GM18499 (cell line): Measurements from ENCODE around the gene FCF1.
A peak's percentile ranks its signal among the peaks of the same experiment; 100 is the strongest.

Source experiments
- ATAC-seq: cut with Tn5 transposase; IDR thresholded peaks from one replicate; pipeline ENCODE4 v1.9.1; 2021; ENCODE audit warnings: moderate number of reproducible peaks; ENCODE audit not compliant: insufficient read depth, unreplicated experiment

FCF1 gene, protein sequence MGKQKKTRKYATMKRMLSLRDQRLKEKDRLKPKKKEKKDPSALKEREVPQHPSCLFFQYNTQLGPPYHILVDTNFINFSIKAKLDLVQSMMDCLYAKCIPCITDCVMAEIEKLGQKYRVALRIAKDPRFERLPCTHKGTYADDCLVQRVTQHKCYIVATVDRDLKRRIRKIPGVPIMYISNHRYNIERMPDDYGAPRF

DNA sequence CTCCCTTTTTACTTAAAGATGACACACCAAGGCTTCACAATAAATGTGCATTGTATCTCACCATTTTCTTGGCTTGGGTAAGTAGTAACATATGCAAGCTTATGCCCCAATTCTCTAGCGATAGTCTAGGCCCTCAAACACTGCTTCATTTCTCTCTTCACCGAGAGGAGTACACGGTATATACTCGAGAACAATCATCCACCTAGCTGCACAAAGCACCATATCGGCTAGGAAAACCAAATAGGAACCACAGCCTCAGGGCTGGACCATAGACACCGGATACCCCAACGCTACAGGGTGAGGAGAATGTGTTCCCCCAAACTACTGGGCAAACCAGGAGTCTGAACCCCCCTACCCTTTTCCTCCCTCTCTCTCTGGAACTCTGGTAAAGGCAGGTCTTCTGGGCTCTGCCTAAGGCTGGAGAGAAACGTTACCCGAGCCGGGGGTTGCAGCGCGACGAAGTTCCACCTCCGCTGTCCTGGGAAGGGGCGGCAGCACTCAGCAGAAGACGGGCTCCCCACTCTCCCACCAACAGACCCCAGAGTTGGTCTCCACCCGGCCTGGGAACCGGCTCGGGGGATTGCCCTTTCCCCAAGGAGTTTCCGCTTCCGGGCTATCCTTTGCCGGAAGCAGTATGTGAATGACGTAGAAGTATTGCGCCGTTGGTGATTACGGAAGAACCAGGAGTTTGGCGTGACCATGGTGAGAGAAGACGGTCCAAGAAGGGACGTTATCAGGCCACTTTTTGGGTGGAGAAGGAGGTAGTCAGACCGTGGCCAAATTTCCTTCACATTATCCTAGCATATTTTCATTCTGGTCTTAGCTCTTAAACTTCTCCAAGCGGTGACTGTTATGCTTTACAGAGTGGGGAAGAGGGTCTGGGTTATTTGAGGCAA, at the start of gene FCF1, which contains the start of gene AREL1:
FCF1 (plus strand) TSS at position 646 of the 896 bp plus-strand sequence; CDS start at position 700, 54 bp downstream.
AREL1 (minus strand) TSS at position 582 of the 896 bp plus-strand sequence. CDS start 27,465 bp downstream, outside the sequence.
- peak; percentile 78 for ATAC-seq

DNA sequence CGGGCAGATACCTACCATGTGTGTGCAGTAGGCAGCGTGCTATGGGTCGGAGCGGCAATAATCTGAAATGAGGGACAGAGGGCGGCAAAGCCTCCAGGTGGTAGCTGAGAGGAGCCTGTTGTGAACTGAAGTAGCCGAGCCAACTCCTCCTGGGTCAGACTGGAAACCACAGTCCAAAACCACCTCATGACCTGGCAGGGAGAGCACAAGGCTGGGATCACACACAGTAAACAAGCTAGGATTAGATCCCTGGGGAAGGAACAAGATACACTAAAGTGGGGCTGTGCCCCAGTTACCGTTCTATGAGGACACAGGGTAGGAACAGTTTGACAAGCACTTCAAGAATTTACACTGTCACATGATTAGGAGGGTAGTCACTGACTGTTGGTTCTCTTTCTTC, 49.1 kb upstream of the FCF1 start:
- ATAC-seq, result no peak

DNA sequence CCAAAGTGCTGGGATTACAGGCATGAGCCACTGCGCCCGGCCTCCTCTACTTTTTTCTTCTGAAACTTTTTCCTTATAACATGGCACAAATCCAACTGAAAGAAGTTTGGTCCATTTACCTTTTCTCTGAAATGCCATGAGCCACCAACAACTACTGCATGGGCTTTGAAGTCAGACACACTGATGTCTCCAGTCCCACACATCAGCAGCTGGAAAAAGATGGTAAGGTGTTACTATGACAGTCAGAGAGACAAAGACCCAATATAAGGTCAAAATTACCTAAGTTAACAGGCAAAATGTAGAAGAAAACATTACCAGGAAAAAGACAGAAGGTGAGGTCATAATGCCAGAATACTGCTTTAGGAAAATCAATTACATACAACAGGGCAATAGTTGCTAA, 48.2 kb upstream of the FCF1 start:
- ATAC-seq, result no peak

DNA sequence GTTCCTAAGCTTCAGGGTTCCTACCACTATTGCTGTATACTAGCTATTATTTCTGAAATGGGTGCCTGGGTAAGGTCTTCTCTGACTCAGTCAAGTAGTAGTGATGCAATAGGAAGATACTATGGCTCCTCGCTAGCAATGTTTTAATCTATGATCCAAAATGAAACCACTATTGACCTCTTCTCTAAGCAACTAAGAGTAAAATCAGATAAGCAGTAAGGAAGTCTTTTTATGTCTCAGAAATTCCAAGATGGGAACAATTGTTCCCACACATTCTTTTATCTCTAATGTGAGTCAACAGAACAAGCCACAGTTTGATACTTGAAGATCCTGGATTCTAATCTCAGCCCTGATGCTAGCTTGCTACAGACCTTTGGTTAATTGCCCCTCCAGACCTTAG, 45.2 kb upstream of the FCF1 start:
- no peak for ATAC-seq

DNA sequence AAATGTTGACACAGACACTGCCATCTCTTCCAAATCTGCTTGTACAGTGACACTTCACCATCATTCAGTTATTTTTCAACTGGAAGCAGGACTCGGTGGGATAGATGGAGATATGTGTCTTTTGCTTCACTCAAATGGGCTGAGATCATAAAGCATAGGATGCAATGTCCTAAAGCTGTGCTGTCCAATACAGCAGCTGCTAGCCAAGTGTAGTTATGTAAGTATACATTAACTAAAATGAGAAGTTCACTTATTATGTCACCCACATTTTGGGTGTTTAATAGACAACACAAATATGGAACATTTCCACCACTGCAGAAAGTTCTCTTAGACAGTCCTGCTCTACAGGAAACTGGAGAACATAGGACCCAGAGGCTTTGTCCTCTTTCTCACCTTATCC, 43.7 kb upstream of the FCF1 start:
- ATAC-seq, result no peak

DNA sequence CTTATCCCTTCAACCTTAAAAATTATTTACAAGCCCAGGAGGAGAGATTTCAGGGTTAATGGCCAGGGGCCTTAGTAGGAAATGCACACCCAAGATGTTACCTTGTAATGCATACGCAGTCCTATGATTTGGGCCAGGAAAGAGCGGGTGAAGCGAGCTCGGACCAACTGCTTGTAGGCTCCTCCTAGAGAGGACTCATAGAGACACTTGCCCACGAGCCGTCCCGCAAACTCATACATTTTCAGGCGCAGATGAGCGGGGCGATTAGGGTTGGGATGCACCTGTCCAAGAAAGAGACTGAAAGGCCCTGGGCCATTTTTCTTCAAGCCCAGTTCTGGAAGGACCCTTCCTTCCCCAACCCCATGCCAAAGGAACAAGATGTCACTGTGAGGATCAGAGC, 43.1 kb upstream of the FCF1 start:
- ATAC-seq, result no peak

DNA sequence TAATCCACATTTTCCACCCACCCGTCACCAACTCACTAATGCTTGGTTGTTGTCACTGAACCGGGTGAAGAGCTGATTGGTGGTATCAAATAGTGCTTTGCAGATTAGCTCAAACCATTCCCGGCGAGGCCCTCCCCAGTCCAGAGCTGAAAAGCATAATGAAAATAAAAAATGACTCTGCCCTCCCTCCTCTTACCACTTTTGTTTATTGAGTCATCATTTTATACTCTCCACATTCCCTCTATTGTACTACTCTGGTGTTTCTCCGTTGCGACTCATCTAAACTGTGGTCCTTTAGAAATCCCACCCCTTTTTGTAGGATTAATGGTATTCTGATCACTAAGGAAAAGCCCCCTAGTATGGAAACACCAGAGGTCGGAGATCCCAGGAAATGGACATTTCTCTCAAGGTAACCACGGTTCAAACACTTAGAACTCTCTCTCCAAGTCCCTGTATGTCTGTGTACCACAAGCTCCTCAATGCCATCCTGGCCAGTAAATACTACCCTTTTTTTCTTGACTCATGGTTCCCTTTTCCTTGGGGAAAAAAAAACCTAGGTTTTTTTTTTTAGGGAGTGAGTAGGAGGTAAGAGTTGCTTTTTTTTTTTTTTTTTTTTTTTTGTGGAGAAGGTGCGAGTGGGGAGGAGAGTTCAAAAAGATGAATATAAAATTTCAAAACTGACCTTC, 42.1 kb upstream of the FCF1 start:
- ATAC-seq, result no peak

DNA sequence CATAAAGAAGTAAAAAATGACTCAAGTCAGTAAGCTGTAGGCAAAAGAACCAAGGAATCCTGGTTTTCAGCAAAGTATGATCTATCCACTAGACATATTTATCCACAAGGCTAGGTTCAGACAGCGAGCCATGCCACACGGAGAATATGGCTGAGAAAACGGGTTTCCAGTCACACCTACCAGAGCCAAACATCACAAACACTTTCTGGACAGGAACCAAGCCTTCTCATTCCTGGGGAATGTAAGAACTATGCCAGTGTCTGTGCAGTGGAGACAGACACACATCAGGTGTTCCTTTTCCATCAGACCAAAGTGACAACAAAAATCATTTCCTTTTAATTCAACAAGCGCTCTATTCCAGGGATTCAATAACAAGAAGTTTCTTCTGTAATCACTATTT, 41.2 kb upstream of the FCF1 start:
- ATAC-seq, result no peak

DNA sequence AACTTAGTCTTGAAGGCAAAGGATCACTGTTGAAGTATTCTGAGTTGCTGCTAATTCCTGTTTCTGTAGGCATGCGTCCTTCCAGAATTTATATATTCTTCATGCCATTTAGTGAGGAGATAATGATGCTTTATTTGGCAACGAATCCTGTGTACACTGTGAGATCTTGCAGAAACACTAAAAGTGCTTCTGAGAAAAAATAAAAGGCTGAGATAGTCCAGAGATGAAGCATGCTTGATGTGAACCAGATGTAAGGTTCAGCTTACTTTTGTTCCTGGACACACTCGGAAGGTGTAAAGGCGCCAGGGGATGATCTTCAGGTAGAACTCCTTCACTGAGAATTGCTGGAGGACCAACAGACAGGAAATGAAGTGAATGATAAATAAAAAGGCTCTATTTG, 39.2 kb upstream of the FCF1 start:
- ATAC-seq, result no peak

DNA sequence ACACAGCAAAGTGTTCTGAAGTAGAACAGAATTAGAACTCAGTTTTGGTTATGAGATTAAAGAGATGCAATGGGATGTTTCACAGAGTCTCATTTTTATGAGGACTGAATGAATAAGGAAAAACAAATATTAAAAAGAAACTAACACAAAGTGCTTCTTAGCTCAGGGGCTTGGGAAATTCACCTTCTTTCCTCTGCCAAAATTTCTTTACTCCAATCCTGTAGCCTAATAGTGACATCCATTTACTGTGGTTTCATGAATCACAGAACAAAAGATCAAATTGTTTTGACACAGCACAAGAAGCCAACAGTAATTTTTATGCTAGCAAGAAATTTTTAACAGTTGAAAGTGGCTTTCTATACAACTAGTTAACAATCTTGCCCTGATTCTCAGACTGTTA, 37.7 kb upstream of the FCF1 start:
- ATAC-seq, result no peak

DNA sequence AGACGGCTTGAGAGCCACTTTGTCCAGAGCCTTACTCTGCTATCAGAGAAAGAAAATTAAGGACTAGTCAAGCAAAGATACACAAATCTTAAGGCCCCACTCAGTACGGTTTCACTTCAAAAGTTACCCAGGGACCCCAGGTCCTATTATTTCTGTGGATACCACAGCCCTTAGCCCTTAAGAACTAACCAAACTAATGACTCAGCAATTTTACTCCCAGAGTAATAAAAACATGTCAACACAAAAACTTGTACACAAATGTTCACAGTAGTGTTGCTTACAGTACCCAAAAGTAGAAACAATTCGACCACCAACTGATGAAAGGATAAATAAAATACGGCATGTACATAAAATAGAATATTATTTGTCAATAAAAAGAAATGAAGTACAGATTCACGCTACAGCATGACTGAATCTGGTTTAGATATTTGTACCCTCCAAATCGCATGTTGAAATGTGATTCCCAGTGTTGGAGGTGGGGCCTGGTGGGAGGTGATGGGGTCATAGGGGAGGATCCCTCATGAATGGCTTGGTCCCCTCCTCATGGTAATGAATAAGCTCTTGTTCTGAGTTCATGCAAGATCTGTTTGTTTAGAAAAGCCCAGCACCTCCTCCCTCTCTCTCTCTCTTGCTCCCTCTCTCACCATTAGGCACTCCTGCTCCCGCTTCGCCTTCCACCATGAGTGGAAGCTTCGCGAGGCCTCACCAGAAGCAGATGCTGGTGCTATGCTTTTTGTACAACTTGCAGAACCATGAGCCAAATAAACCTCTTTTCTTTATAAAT, 30.6 kb upstream of the FCF1 start:
- no peak for ATAC-seq

DNA sequence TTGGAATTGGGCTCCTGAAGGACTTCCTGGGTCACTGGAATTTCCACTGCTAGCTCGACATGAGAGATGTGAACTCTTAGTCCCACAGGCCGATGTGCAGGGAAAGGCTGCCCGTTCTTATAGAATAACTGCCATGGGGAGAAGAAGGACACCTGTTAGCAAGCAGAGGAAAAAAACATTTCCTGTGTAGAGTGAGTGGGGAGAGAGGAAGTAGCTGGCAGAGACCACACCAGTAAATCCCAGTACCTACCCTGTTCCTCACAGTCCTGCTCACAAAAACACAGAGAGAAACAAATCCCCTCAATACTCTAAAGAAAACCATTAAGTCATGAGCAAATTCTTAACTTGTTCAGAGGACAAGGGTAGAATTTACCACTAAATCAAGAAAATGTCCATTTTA, 29.5 kb upstream of the FCF1 start:
- ATAC-seq, result no peak

DNA sequence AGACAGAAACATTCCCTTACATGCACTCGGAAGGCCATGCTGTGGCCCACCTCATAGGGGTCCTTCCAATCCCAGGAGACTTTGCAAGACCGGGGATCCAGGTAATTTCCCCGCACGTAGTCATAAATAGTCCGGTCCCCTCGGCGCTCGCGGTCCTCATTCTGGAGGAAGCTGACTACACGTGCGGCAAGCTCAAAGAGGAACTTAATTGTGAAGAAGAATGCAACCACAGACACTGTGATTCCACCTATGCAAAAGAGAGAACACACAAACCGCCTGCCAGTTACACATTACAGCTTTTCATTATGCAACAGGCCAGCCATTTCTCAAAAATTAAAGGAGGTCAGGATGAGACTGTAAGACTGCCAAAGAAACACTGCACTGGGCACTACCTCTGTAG, 28.5 kb upstream of the FCF1 start:
- no peak for ATAC-seq

DNA sequence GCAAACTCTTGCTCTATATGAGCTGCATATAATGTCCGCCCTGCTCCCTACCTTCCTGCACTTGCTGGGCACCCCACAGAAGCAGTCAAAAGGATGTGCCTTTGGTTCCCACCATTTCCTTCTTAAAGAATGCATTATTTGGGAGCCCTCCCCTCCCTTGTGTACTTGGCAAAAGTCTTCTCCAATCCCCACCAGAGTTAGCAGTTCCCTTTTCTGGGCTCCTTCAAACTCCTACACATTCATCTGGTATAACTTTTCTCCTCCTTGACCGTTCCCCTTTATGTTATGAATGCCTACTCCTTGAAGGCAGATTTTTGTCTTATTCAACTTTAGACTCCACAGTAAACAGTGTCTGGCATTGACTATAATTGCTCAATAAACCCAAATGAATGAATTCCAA, 27.9 kb upstream of the FCF1 start:
- ATAC-seq, result no peak

DNA sequence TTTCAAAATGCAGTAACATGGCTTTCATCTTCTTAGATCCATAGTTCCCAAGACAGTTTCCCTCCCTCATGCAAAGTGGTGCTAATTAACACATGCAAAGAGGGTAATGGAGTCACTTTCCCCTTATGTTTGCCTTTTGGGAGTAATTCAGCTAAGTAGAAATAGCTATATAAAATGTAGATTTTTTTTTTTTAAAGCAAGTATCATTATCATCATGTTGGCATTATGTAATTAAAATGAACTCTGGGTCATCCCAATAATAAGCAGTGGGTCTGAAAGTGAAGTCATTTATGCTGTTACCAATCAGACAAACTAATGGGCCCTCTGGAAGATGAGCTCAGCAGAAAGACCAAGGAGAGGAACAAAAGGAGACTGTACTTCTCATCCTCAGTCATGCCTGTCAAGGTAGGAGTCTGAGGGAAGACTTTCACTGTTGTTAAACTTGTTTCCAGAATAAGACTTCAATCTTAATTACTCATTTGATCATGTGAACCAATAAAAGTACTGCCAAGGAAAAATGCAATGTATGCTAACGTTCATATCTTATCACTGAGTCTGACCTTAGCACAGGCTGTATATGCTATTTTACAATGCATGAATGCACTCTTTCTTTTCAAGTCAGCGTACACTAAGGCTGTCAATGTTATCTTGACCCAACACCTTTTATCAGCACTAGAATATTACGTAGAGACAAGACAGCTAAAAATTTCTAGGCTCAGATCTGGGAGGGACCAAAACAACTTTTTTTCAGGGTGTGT, 26.8 kb upstream of the FCF1 start:
- no peak for ATAC-seq

DNA sequence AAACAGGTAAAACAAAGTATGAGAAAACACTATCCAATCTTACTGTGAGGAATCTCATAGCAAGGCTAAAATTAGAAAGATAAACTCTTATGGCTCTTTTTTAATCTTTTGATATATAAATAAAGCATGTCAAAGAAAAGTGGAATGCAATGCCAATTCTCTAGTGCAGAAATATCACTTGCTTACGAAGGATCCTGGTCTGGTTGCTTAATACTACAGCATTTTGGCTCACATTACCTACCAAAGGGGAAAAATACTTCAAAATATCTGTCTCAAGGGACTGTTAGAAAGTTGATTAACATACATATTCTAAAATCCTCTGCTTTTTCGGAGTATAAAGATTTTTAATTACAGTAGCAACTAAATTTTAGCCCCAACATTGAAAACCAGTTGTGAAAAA, 21.5 kb upstream of the FCF1 start:
- ATAC-seq, result no peak

DNA sequence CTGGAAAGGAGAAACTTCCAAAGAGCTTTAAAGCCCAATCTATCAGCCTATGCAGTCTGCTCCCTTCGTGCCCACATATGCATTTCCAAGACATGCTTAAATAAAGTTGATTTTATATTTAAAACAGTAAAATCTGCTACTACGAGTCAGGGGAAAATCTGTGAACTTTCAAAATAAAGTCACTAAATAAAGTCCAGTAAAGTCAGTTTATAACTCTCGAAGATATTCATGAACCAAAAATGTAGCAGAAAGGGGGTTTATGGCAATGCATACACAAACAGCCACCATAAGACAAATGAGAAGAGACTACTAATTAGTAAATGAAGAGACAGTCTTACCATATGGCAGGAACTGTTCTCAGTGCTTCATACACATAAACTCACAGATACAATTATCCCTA, 19.8 kb upstream of the FCF1 start:
- ATAC-seq, result no peak

DNA sequence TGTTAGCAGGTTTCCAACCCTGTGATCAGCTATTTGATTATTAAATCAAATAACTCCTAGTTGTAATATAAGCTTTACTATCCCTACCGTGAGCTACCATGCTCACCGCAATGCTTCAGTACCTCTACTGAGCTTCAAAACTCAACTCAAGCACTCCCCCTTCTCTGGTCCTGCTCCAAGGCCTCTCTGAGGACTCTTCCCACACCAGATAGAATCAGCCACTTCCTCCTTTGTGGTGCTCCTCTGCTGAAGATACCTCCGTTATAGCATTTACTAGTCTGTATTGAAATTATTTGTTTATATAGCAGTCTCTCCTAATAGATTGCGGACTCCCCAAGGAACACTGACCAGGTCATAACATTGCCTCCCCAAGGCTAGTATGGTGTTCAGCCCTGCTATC, 17.5 kb upstream of the FCF1 start:
- ATAC-seq, result no peak

DNA sequence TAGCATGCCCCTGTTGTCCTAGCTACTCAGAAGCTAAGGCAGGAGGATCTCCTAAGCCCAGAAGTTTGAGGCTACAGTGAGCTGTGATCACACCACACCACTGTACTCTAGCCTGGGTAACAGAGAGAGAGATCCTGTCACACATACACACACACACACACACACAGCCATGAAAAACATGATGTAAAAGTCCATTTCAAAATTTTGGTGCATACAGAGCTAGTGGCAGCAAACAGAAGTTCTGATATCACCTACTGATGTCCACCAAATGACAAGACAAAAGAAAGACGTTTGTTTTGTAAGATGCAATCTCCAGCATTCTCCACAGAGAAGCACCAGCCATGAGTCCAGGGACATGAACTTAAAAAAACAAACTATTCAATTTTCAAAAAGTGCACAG, 15.9 kb upstream of the FCF1 start:
- no peak for ATAC-seq

DNA sequence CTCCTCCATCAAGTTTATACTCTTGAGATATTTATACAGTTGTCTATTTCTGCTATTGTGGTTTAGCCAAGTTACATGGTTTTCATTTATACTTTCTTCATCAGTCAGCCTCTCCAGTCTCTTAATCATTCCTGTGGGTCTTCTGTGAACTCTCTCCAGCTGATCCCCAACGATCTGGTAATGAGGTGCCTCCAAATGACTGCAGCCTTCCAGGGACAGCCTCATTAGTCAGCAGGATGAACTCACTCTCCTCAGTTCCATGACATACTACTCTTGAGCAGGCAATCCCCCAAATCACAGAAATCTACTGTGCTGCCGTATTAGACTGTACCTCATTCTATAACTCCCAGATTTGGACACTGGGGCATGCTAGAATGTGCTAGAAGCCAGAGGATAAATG, 15.4 kb upstream of the FCF1 start:
- no peak for ATAC-seq
